RWPE1 (cell line): ENCODE measurements around the gene BTNL9.

Experiments used
- CTCF ChIA-PET: fragments of 350-600 bp; sonication (Branson Sonifier 250); formaldehyde crosslinking; extraction: SDS; loops from one replicate; lab custom pipeline; 2021; lab: Yijun Ruan, JAX
- POLR2A ChIA-PET: fragments of 400-600 bp; formaldehyde crosslinking; extraction: SDS; loops from one replicate; lab custom pipeline; 2020; ENCODE audit warnings: antibody characterized with exemption; ENCODE audit not compliant: low non-redundant PET; lab: Yijun Ruan, JAX
- DNase-seq: peaks from one replicate; pipeline ENCODE4 v3.0.0; 2012; ENCODE audit warnings: low spot score
- H3K27ac ChIP-seq: fragments of 450-650 bp; 2 replicates; pipeline ENCODE4 v1.5.1; 2017
- TF ChIP-seq, protein P1 (sequence below): fragments of 450-650 bp; conservative IDR thresholded peaks from 2 replicates; pipeline ENCODE4 v1.5.1; 2017; ENCODE audit warnings: low read depth, mild to moderate bottlenecking

The BTNL9 gene

GRCh38 chr5:181035991-181036815 is 3.9 kb upstream of the BTNL9 start:
- no peak overlapping the region for H3K27ac ChIP-seq
- ChIA-PET CTCF (interaction anchor here (0.5 kb wide), 1 partner anchor 1273 kb away, joined by 3 read pairs; no protein-coding TSS in a partner anchor), POLR2A (no interaction called here)
- TF ChIP-seq, protein P1, sequence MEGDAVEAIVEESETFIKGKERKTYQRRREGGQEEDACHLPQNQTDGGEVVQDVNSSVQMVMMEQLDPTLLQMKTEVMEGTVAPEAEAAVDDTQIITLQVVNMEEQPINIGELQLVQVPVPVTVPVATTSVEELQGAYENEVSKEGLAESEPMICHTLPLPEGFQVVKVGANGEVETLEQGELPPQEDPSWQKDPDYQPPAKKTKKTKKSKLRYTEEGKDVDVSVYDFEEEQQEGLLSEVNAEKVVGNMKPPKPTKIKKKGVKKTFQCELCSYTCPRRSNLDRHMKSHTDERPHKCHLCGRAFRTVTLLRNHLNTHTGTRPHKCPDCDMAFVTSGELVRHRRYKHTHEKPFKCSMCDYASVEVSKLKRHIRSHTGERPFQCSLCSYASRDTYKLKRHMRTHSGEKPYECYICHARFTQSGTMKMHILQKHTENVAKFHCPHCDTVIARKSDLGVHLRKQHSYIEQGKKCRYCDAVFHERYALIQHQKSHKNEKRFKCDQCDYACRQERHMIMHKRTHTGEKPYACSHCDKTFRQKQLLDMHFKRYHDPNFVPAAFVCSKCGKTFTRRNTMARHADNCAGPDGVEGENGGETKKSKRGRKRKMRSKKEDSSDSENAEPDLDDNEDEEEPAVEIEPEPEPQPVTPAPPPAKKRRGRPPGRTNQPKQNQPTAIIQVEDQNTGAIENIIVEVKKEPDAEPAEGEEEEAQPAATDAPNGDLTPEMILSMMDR: no peak
- DNase-seq: no peak

- DNase-seq: no peak
- POLR2A ChIA-PET: no interaction called here
- no peak overlapping the region for H3K27ac ChIP-seq
- CTCF ChIA-PET: interaction anchor here (0.5 to 0.7 kb wide), 2 partner anchors 15 to 1273 kb away, joined by 3 to 4 read pairs; no protein-coding TSS in a partner anchor
- TF ChIP-seq, protein P1: no peak
These were observed 3.2 kb upstream of the BTNL9 start for GRCh38 chr5:181036816-181037364.

- DNase-seq: no peak
- TF ChIP-seq, protein P1: no peak
- no peak overlapping the region for H3K27ac ChIP-seq
- ChIA-PET POLR2A (no interaction called here), CTCF (interaction anchor here (0.6 to 0.7 kb wide), 2 partner anchors 15 to 225 kb away, joined by 3 to 4 read pairs; no protein-coding TSS in a partner anchor)
These were observed 2.7 kb upstream of the BTNL9 start for GRCh38 chr5:181037365-181037861.

DNA sequence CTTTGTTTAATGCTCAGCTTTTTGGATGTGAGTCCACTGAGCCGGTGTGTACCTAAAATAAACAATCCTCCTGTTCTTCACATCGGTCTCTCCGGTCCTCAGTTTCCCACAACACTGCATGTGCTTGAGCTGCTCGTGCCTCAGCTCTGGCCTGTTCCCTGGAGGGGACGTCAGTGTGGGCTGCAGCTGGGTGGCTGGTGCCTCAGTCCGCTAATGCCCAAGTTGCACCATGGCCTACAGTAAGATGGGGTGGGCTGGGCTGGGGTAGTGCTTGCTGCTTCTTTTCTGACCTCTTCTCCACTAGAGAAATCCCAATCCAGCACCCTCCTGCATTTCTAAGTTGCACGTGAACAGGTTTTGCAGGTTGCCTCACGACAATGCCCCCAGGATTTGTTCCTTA is 595 bp upstream of the BTNL9 start:
- no peak overlapping the region for H3K27ac ChIP-seq
- DNase-seq: no peak
- TF ChIP-seq, protein P1: no peak
- POLR2A ChIA-PET: no interaction called here
- CTCF ChIA-PET: interaction anchor here (0.5 kb wide), 1 partner anchor 16 kb away, joined by 3 read pairs; no protein-coding TSS in a partner anchor

DNA sequence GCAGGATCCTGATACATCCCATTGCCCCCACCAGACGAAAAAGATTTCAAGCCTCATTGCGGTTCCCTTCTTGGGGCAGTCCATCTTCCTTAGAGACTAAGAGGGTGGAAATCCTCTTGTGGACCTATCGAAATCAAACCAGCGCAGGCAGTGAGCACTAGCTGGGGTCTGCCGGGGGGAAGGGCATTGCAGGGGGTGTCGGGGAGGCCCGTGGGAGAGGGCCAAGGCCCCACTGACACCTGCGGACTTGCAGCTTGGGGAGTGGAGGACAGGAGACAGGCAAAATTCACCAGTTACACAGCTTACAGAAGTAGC is 522 bp downstream of the BTNL9 start:
- ChIA-PET POLR2A (no interaction called here), CTCF (interaction anchor here (1.2 kb wide), 1 partner anchor 8 kb away, joined by 3 read pairs; no protein-coding TSS in a partner anchor)
- H3K27ac ChIP-seq: no peak overlapping the region
- no peak for DNase-seq
- TF ChIP-seq, protein P1: no peak

DNA sequence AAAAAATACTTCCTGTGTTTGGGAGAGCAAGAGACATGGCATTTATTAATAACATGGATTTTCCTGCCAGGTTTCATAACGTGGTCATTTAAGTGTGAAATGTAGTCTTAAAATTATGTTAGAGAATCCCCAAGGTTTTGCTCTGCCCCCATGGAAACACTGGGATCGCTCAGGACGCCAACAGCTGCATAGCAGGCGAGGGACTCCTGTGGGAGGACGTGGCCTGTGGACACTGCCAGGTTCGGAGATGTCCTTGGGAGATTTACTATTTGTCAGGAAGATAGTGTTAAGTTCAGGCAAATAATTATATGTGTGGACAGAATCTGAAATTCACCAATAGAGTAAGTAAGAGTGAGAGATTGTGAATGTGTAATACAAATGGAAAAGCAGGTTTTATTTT is 977 bp downstream of the BTNL9 start:
- TF ChIP-seq, protein P1: no peak
- POLR2A ChIA-PET: no interaction called here
- DNase-seq: no peak
- no peak overlapping the region for H3K27ac ChIP-seq
- CTCF ChIA-PET: no interaction called here
